Camera-type eye (tissue), 1 donor: ENCODE measurements around the gene HCN1. TPM values are rescaled to one million over a fixed set of nuclear protein-coding genes. Genes with fewer than 3 reads are reported as not detected.

Experiments used
- total RNA-seq: library from RNA; depleted of rRNA; stranded (reverse); fragments of >200 nt; gene quantifications from one replicate; pipeline ENCODE4 v1.2.3, GENCODE V29; 2014

HCN1 gene
- total RNA-seq, result 31.2 TPM

DNA sequence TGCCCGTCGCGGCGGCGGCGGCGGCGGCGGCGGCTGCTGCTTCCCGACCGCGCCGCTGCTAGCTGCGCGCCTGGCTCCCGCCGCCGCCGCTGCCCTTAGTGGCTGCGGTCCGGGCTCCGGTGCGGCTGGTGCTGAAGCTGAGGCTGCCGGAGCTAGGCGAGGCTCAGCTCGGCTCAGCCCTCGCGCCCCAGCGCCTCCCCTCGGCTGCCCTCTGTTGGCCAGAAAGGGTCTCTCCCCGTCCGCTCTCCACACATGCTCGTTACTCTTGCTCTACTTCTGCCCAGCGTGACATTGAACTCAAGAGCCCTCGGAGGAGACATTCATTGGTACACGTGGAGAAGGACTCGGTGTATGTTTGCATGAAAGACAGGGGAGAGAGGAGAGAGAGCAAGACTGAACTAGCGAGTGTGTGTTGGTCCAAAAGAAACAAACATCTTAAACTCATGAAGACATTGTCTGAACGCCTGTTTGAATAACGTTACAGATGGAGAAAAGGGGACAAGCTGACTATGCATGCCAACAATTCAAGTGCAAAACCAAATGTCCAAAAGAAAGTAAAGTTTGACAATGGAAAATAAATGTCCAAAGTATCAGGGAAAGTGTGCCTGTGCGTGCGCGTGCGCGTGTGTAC, at the start of gene HCN1:
TSS of gene HCN1 (minus strand) at position 175 of the 631 bp plus-strand sequence.

